NB4 (cell line): ENCODE measurements around the gene NXN.
"Not testable (repeated sequence)": the region's sequence is repeated elsewhere in the genome, so short reads cannot be mapped to it uniquely, and the experiment has no call there.

ENCODE experiments used
- CTCF ChIP-seq: IDR thresholded peaks from one replicate; pipeline ENCODE4 v1.5.1; 2012; ENCODE audit warnings: low read depth, low read length
- POLR2A ChIP-seq: IDR thresholded peaks from 2 replicates; pipeline ENCODE4 v1.6.1; 2011; ENCODE audit warnings: mild to moderate bottlenecking; ENCODE audit not compliant: insufficient read length; ENCODE audit errors: extremely low read depth

GRCh38 chr17:995324-995723 lies 15.7 kb upstream of the NXN start:
- not testable (repeated sequence) for TF ChIP-seq CTCF, POLR2A
